Renal pelvis (tissue), 4 donors: ENCODE data around the gene PATL1. TPM values are rescaled to one million over a fixed set of nuclear protein-coding genes. Genes with fewer than 3 reads are reported as not detected.
"Not testable (repeated sequence)": the region's sequence is repeated elsewhere in the genome, so short reads cannot be mapped to it uniquely, and the experiment has no call there.

Experiments used
- DNase-seq: peaks from one replicate; pipeline ENCODE4 v3.0.0-alpha.2; 2013
- polyA plus RNA-seq, 3 donors: library from polyadenylated mRNA; unstranded; fragments of 120-200 nt; gene quantifications; one replicate each; pipeline ENCODE4 v1.2.1, GENCODE V29; 2013; ENCODE audit not compliant: insufficient read length in 3 of 3

PATL1 gene
- polyA plus RNA-seq, 3 donors = 39.9 to 51.3 (median 43.7) TPM

DNA sequence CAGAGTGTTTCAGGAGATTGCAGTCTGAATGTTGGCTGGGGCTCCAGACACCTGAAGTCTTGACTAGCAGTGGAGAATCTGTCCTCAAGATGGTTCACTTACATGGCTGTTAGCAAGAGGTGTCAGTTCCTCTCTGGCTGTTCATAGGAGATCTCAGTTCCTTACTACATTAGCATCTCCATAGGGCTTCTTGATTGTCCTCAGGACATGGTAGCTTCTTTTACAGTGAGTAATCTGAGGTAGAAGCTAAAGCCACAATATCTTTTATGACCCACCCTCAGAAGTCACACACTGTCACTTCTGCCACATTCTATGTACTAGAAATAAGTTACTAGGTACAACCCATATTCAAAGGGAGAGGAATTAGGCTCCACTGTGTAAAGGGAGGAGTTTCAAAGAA lies 10.5 kb upstream of the PATL1 start:
- no peak for DNase-seq

DNA sequence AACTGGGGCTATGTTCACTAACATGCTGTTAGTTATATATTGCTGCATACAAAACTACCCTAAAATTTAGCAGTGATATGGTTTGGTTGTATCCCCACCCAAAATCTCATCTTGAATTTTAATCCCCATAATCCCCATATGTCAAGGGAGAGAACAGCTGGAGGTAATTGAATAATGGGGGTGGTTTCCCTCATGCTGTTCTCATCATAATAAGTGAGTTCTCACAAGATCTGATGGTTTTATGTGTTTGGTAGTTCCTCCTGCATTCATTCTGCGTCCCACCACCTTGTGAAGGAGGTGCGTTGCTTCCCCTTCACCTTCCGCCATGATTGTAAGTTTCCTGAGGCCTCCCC lies 10.0 kb upstream of the PATL1 start:
- no peak for DNase-seq

DNA sequence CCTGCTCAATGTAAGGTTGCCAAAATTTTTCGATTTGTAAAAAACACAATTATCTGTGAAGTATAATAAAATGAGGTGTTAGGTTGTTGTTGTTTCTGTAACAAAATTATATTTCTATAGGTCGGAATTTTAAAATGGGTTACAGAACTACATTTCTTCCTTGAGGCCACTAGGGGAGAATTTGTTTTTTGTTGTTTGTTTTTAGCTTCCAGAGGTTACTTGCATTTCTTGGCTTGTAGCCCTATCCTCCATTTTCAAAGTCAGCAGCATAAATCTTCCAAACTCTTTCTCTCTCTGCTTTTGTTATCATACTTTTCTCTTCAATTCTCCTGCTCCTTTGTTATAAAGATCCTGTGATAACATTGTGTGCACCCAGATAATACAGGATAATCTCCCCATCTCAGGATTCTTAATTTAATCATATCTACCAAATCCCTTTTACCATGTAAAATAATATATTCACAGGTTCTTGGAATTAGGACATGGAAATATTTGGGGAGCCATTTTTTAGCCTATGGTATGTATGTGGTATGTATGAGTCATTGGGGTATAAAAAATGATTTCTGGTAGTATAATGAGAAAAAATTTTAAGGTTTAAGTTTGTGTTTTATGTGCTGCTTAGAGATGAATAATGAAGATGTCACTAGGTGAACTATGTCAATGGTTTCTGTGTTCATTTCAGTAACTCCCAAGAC lies 9.4 kb upstream of the PATL1 start:
- DNase-seq = no peak

GRCh38 chr11:59676205-59676604 lies 7.4 kb upstream of the PATL1 start:
- no peak for DNase-seq

DNA sequence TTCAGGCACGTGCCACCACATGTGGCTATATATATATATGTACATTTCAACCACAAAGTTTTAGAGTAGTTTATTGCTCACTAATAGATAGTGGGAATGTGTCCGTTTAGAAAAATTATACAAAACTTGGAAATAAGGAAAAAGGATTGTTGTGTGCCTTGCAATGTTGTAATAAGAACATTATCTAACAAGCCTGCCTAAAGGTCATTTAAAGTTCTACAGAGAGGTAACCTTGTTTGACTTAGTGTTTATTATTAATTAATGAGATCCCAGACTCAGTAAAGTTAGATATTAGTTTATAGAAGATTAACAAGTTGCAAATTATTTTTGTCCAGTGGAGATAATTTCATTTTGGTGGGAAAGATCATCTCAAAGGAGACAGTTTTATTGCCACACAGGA lies 5.5 kb upstream of the PATL1 start:
- no peak for DNase-seq

GRCh38 chr11:59673291-59673690 lies 4.5 kb upstream of the PATL1 start:
- DNase-seq = no peak

DNA sequence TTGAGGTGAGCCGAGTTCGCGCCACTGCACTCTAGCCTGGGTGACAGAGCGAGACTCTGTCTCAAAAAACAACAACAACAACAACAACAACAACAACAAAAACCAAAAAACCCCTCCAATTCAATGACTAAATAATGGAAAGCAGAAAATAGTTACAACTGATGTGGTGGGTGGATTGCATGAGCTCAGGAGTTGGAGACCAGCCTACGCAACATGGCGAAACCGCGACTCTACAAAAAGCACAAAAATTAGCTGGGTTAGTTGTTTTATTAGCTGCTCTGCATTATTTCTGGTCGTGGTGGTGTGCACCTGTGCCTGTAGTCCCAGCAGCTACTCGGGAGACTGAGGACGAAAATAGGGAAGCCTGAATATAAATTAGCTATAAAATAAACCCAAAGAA lies 2.6 kb upstream of the PATL1 start:
- no peak for DNase-seq

GRCh38 chr11:59669611-59670009 lies 773 bp upstream of the PATL1 start:
- DNase-seq = no peak

- peak; percentile 33 for DNase-seq
These were observed 468 bp downstream of the PATL1 start for GRCh38 chr11:59668188-59668949.

DNA sequence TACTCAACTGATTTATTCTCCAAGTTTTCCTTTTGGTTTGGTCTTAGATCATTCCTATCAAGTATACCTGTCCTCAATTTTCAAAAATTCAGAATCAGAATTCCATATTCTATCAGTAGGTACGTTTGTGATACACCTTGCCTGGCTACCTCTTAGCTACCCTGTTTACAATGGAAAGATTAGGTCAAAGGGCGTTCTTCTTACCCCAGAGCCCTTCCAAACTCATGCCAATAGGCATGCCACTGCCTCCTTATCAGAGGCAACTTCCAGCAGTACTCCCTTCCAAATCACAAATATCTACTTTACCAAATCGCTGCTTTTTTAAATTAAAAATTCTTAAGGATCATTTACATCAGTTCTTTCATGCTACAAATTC lies 1.0 kb downstream of the PATL1 start:
- DNase-seq = no peak

GRCh38 chr11:59666969-59667368 lies 1.9 kb downstream of the PATL1 start:
- no peak for DNase-seq

GRCh38 chr11:59660621-59661020 lies 8.2 kb downstream of the PATL1 start:
- no peak for DNase-seq

DNA sequence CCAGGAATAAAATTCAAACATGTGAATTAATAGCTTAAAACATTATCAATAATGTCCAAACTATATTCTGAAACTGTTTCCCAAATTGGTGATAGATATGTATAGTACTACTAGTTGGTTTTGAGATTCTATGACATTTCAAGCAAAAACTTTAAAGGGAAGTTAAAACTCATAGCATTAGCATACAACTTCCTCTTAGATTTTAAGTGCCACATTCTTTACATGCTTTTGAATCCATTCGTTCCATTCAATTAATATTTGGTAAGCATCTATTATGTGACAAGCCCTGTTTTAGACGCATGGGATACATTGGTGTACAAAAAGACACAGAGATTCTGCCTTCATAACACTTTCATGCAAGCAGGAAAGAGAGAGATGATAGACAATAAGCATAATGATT lies 8.9 kb downstream of the PATL1 start:
- no peak for DNase-seq

GRCh38 chr11:59658036-59658435 lies 10.8 kb downstream of the PATL1 start:
- no peak for DNase-seq

DNA sequence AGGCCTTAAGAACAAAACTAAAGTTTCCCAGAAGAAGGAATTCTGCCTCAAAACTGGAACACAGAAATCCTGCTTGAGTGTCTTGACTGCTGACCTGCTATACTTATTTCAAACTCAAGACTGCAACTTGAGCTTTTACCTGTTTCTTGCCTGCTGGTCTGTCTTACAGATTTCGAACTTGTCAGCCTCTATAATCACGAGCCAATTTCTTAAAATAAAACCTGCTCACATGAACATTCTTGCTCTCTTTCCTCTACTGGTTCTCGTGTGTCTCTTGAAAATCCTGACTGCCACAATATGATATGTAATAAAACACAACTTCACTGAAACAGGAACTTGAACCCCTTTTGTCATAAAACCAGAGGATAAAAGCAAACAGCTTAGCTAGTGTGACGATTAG lies 13.9 kb downstream of the PATL1 start:
- DNase-seq = no peak

DNA sequence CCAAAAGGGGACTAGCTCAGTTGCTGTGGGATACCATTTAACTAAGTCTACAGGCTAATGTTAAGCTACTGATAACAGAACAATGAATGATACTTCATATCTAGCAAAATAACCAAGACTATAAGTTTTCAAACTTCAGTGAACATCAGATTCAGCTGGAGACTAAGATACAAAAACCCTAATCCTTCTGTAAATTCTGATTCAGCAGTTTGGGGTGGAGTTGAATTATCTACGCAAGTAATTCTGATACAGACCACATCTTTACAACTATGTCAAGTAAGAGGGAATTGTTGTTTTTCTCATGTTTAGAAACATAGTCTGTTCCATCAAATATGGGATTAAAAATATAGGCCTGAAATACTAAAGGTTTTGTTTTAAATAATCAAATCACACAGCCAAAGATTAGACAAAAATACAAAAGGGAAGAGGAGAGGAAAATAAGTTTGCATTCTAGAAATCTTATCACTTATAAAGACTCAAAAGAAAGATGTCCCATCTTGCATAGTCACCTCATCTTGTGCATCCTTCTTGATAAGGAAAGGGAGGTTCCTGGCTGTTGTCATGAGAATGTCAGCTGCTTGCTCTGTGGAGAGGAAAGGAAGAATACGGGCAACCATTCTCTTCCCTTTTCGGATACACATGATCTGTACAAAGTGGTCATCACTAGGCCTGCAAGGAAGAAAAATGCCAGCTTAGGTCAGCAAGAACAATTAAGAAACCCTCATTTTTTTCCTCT lies 21.4 kb downstream of the PATL1 start:
- DNase-seq = no peak

DNA sequence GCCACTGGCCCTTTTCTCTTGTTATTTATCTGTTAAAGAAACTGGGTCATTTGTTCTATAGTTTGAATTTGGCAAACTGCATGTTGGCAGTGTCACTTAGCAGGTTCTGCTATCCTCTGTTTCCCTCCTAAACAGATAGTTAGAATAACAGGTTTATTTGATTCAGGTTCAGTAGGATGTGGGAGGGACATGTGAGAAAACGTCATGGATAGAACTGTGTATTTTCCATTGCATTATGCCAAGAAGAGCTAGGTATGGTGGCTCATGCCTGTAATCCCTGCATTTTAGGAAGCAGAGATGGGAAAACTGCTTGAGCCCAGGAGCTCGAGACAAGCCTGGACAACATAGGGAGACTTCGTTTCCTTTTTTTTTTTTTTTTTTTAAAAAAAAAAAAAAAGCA lies 24.3 kb downstream of the PATL1 start:
- no peak for DNase-seq

DNA sequence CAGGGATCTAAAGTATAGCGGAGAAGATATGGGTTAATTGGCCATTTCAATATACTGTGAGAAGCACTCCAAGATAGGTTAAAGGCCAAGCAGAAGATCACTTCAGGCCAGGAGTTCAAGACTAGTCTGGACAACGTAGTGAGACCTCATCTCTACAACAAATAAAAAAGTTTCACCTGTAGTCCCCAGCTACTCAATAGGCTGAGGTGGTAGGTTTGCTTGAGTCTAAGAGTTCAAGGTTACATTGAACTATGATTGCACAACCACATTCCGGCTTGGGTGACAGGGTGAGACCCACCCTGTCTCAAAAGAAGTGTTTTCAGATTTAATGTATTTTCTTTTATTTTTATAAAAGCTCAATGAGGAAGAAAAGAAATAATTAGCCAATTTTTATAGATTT lies 25.4 kb downstream of the PATL1 start:
- no peak for DNase-seq

DNA sequence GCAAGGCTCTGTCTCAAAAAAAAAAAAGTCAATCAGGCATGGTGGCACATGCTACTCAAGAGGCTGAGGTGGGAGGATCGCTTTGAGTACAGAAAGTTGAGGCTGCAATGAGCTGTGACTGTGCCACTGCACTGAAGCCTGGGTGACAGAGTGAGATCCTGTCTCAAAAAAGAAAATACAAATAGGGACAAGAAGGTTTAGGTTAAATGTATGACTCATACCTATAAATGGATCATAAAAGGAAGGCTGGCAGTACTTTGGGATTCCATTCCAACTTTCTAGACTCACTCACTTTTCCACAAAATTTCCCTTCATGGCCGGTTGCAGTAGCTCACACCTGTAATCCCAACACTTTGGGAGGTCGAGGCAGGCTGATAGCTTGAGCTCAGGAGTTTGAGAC lies 27.7 kb downstream of the PATL1 start:
- DNase-seq = no peak

DNA sequence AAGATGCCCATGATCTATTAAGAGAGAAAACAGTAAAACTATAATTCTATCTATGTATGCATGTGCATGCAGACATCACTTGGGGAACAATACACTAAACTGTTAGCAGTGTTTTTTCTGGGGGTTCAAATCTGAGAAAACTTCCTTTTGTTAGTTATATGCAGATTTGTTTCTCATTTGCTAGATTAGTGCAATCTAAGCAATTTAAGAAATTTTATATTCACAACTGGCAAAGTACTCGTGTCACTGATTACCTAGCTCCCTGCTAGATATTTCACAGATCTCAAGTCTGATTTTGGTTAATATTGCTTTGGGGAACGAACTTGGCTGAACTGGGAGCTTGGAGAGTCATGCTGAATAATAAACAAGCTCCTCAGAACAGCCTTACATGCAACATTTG lies 38.3 kb downstream of the PATL1 start:
- DNase-seq = no peak

DNA sequence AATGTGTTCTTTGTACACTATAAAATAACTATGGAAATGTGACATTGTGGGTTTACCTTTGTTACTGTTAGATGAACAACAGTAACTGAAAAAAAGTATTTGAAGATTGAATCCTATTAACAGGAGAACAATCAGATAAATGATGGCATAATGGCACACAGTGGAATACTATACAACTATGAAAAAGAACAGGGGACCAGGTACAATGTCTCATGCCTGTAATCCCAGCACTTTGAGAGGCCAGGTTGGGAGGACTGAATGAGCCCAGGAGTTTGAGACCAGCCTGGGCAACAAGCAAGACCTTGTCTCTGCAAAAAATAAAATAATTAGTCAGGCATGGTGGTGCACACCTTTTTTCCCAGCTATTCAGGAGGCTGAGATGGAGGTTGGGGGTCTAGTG lies 38.8 kb downstream of the PATL1 start:
- no peak for DNase-seq

- DNase-seq = not testable (repeated sequence)
These were observed 41.9 kb downstream of the PATL1 start for GRCh38 chr11:59626969-59627368.

DNA sequence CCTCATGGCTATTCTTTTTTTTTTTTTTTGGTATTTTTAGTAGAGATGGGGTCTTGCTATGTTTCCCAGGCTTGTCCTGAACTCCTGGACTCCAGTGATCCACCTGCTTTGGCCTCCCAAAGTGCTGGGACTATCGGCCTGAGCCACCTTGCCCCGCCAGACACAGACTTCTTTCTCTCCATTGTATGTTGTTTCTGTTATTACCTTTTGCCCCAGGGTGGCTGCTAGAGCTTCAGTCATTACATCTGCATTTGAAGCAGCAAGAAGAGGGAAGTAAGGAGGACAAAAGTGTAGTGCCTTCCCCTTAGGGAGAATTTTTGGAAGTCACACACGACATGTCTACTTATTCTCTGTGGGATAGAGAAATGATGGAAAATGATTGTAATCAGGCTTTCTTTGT lies 43.1 kb downstream of the PATL1 start:
- no peak for DNase-seq
